Adrenal gland (tissue), 12 donors: ENCODE data around the gene TMEM120B. TPM values are rescaled to one million over a fixed set of nuclear protein-coding genes. Genes with fewer than 3 reads are reported as not detected.

Experiments
- DNase-seq, 7 donors: peaks; one replicate each; pipeline ENCODE4 v3.0.0-alpha.2; 2019 to 2020
- H3K27ac ChIP-seq, 5 donors: fragments of 200-600 bp; sonication (generic) in 4 of 5; 1 replicate in 3 of 5; 2 replicates in 2 of 5; pipeline versions ENCODE4 v1.5.1 to v1.8.0; 2016 to 2020; ENCODE audit warnings: mild to moderate bottlenecking in 1 of 5
- H3K27me3 ChIP-seq: fragments of 200-600 bp; 2 replicates; pipeline ENCODE4 v1.8.0; 2021
- H3K36me3 ChIP-seq, 2 donors: fragments of 200-600 bp; replicated peaks in 1 of 2; 1 replicate in 1 of 2; 2 replicates in 1 of 2; pipeline versions ENCODE4 v1.5.1 to v1.8.0; 2018 to 2022
- H3K4me1 ChIP-seq, 2 donors: fragments of 200-600 bp; replicated peaks in 1 of 2; 1 replicate in 1 of 2; 2 replicates in 1 of 2; pipeline versions ENCODE4 v1.5.1 to v1.8.0; 2018 to 2021
- H3K4me3 ChIP-seq, 4 donors: fragments of 200-600 bp; sonication (generic) in 3 of 4; one replicate each; pipeline ENCODE4 v1.5.1; 2016 to 2018
- H3K9me3 ChIP-seq, 3 donors: fragments of 200-600 bp; sonication (generic) in 1 of 3; replicated peaks in 1 of 3; 1 replicate in 2 of 3; 2 replicates in 1 of 3; pipeline versions ENCODE4 v1.5.1 to v1.8.0; 2016 to 2021
- CTCF ChIP-seq, 6 experiments: fragments of 450-650 bp in 4 of 6; fragments of 200-600 bp in 2 of 6; sonication (generic) in 1 of 6; IDR thresholded peaks; 1 replicate in 5 of 6; 2 replicates in 1 of 6; pipeline versions ENCODE4 v1.5.1 to v1.8.0; 2016 to 2021; ENCODE audit warnings: antibody characterized with exemption in 6 of 6, mild to moderate bottlenecking in 2 of 6, moderate library complexity in 1 of 6
- POLR2A ChIP-seq, 2 donors: fragments of 450-650 bp; IDR thresholded peaks; one replicate each; pipeline ENCODE4 v1.6.1; 2017; ENCODE audit warnings: antibody characterized with exemption in 2 of 2, mild to moderate bottlenecking in 2 of 2, moderate library complexity in 1 of 2
- WGBS, 4 donors: extraction: QIAGEN DNeasy Blood & Tissue Kit in 2 of 4; methylation state at CpG; one replicate each; pipeline versions ENCODE4 v1.1.5 to v1.1.7; 2013 to 2017; 5-methylcytosine and 5-hydroxymethylcytosine counted together
- intact Hi-C, 2 donors: fragments of 100-400 bp; cut with DNase I; formaldehyde crosslinking; loops; one replicate each; pipeline versions ENCODE4 v1.14.1 to v1.15.0; 2022 to 2023
- polyA plus RNA-seq, 3 donors: library from polyadenylated mRNA; stranded (reverse); fragments of 200-250 nt in 2 of 3; fragments of 350-450 nt in 1 of 3; fragmentation: Illumina TruSeq in 1 of 3; extraction: RNeasy Lipid Tissue Mini Kit (QIAGEN cat#74804) in 1 of 3; gene quantifications; one replicate each; pipeline ENCODE4 v1.2.3, GENCODE V29; 2013 to 2014
- total RNA-seq, 9 donors: library from RNA; depleted of rRNA in 4 of 9; stranded (reverse); fragments of >200 nt in 4 of 9; fragments of 120-200 nt in 1 of 9; fragmentation: NEBNext Ultra II Directional in 1 of 9; extraction: Animal tissue kit (Norgen Biotek cat#: 25700) in 1 of 9; gene quantifications; one replicate each; pipeline versions ENCODE4 v1.1.0 to v1.2.4, GENCODE V29; 2013 to 2023
- donor health status: healthy with polysubstance abuse.
- donor health status: Bipolar disorder and iron deficiency.
- donor health status: DM: yes; HTN: yes; CAD: no.
- donor health status: DM: no; HTN: no; CAD: no.
- donor health status: DM: no; HTN: no; CAD: no.
- donor health status: DM: yes; HTN: yes; CAD: no.

TMEM120B gene
- total and polyA plus RNA-seq, 12 donors = 4.6 to 19.7 (median 8.7) TPM

- DNase-seq = peak; percentile 75 to 91 (median 83)
Observed at GRCh38 chr12:121797937-121798786, 85.6 kb downstream of the TMEM120B start.

GRCh38 chr12:121798787-121799155, 86.2 kb downstream of the TMEM120B start:
- 46 to 65% (median 52%) methylated on average over 10 of the region's 10 CpGs for WGBS, 4 donors
- Histone ChIP-seq H3K4me1 (peaks cover 51 to 73% of the 10 kb centered on the region in 2 donors), H3K36me3 (peaks cover 0 to 13% of the 10 kb centered on the region in 2 donors), H3K4me3 (peak overlapping the region in 2 of 4 donors; percentile 49 to 92), H3K27ac (peak overlapping the region; percentile 47 to 100 (median 100)), H3K9me3 (no peaks in the 10 kb centered on the region), H3K27me3 (no peaks in the 10 kb centered on the region)
- DNase-seq = no peak
- TF ChIP-seq CTCF (IDR thresholded peaks at IDR 0.05) (no peak), POLR2A (IDR thresholded peaks at IDR 0.05) (no peak)
- intact Hi-C loops = loop anchor here in 1 of 2 donors (10.0 kb wide), 1 partner anchor 96 kb away; no protein-coding TSS in a partner anchor

More at GRCh38 chr12:121797937-121798786, 85.6 kb downstream of the TMEM120B start:
- Histone ChIP-seq H3K27ac (peak overlapping the region; percentile 47 to 100 (median 100)), H3K4me1 (peaks cover 57 to 79% of the 10 kb centered on the region in 2 donors), H3K9me3 (no peaks in the 10 kb centered on the region), H3K27me3 (no peaks in the 10 kb centered on the region), H3K4me3 (peak overlapping the region in 1 of 4 donors; percentile 92), H3K36me3 (peaks cover 0 to 13% of the 10 kb centered on the region in 2 donors)
- TF ChIP-seq POLR2A (IDR thresholded peaks at IDR 0.05) (peak in 1 of 2 donors; percentile 15), CTCF (IDR thresholded peaks at IDR 0.05) (no peak)
- intact Hi-C loops = loop anchor here in 1 of 2 donors (2.0 to 10.0 kb wide), 2 partner anchors 13 to 97 kb away; no protein-coding TSS in a partner anchor
- WGBS, 4 donors = 21 to 35% (median 27%) methylated on average over 10 to 19 of the region's 19 CpGs

- peak; percentile 80 to 97 (median 92) for DNase-seq
- Histone ChIP-seq H3K4me3 (peak overlapping the region in 2 of 4 donors; percentile 49 to 92), H3K27ac (peak overlapping the region; percentile 93 to 100 (median 100)), H3K9me3 (no peaks in the 10 kb centered on the region), H3K4me1 (peaks cover 48 to 68% of the 10 kb centered on the region in 2 donors), H3K27me3 (no peaks in the 10 kb centered on the region), H3K36me3 (peaks cover 0 to 13% of the 10 kb centered on the region in 2 donors)
- intact Hi-C loops = loop anchor here in 1 of 2 donors (10.0 kb wide), 1 partner anchor 96 kb away; no protein-coding TSS in a partner anchor
- 8 to 20% (median 15%) methylated on average over 13 to 28 of the region's 30 CpGs for WGBS, 4 donors
- no peak for TF ChIP-seq CTCF (IDR thresholded peaks at IDR 0.05)
- peak; percentile 37 to 67 for TF ChIP-seq POLR2A (IDR thresholded peaks at IDR 0.05)
Observed at GRCh38 chr12:121799156-121799841, 86.7 kb downstream of the TMEM120B start.
